SK-N-SH treated with all-trans-retinoic acid at 6 μM for 48 hours (cell line): ENCODE results near the gene PLOD2.

Experiments used
- CSDC2 ChIP-seq: fragments of 250-450 bp; sonication (Bioruptor Pico); IDR thresholded peaks from 2 replicates; pipeline ENCODE4 v1.5.0; 2020; ENCODE audit warnings: mild to moderate bottlenecking, moderate library complexity
- OSR1 ChIP-seq: fragments of 250-450 bp; sonication (Bioruptor Pico); IDR thresholded peaks from 2 replicates; pipeline ENCODE4 v1.8.0; 2022; ENCODE audit warnings: moderate library complexity, mild to moderate bottlenecking, inconsistent platforms
- RARB ChIP-seq: fragments of 250-450 bp; sonication (Bioruptor Pico); IDR thresholded peaks from 2 replicates; pipeline ENCODE4 v1.8.0; 2021; ENCODE audit warnings: mild to moderate bottlenecking, moderate library complexity
- SNAI2 ChIP-seq: fragments of 250-450 bp; sonication (Bioruptor Pico); IDR thresholded peaks from 2 replicates; pipeline ENCODE4 v1.5.0; 2020; ENCODE audit warnings: mild to moderate bottlenecking, moderate library complexity
- TOX ChIP-seq: fragments of 250-450 bp; sonication (Bioruptor Pico); IDR thresholded peaks from 2 replicates; pipeline ENCODE4 v1.8.0; 2021; ENCODE audit warnings: mild to moderate bottlenecking, moderate library complexity, borderline replicate concordance
- ZFP3 ChIP-seq: fragments of 250-450 bp; sonication (Bioruptor Pico); IDR thresholded peaks from 2 replicates; pipeline ENCODE4 v1.5.0; 2020; ENCODE audit warnings: mild to moderate bottlenecking, moderate library complexity
- ZFP30 ChIP-seq: fragments of 450-650 bp; formaldehyde crosslinking; IDR thresholded peaks from 2 replicates; pipeline ENCODE4 v1.5.0; 2022; ENCODE audit warnings: mild to moderate bottlenecking, moderate library complexity
- ZNF70 ChIP-seq: fragments of 450-650 bp; formaldehyde crosslinking; IDR thresholded peaks from 2 replicates; pipeline ENCODE4 v1.5.0; 2020; ENCODE audit warnings: mild to moderate bottlenecking, moderate library complexity
- ZNF8 ChIP-seq: fragments of 450-650 bp; formaldehyde crosslinking; IDR thresholded peaks from 2 replicates; pipeline ENCODE4 v1.5.0; 2020; ENCODE audit warnings: mild to moderate bottlenecking, moderate library complexity
- TF ChIP-seq, protein P1 (sequence below): fragments of 250-450 bp; sonication (Bioruptor Pico); IDR thresholded peaks from 2 replicates; pipeline ENCODE4 v1.8.0; 2020; ENCODE audit warnings: mild to moderate bottlenecking, moderate library complexity, borderline replicate concordance
- TF ChIP-seq, protein P2 (sequence below): fragments of 250-450 bp; sonication (Bioruptor Pico); IDR thresholded peaks from 2 replicates; pipeline ENCODE4 v1.5.0; 2020; ENCODE audit warnings: mild to moderate bottlenecking, moderate library complexity
- TF ChIP-seq, protein P3 (sequence below): fragments of 250-450 bp; sonication (Bioruptor Pico); IDR thresholded peaks from 2 replicates; pipeline ENCODE4 v1.5.1; 2021; ENCODE audit warnings: mild to moderate bottlenecking, moderate library complexity

DNA sequence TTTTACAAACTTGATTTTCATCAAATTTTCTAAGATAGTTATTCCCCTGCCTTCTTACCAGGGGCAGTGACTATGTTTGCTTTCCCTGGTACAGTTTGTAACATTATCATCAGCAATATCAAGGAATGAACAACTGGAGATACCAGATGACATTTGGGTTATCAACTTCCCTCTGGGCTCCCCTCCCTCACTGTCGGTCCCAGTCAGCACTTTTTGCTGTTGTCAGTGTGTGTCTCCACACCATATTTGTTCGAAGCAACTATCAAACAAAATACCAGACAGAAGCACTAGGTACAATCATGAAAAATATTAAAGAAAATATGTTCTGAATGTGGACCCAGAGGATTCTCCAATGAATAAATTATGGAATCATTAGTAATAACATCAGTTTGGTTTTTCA, 75.3 kb downstream of the PLOD2 start:
- TF ChIP-seq SNAI2 (CRISPR knock-in tag), result no peak
- no peak for TF ChIP-seq ZFP30 (CRISPR knock-in tag)
- TF ChIP-seq, protein P1, sequence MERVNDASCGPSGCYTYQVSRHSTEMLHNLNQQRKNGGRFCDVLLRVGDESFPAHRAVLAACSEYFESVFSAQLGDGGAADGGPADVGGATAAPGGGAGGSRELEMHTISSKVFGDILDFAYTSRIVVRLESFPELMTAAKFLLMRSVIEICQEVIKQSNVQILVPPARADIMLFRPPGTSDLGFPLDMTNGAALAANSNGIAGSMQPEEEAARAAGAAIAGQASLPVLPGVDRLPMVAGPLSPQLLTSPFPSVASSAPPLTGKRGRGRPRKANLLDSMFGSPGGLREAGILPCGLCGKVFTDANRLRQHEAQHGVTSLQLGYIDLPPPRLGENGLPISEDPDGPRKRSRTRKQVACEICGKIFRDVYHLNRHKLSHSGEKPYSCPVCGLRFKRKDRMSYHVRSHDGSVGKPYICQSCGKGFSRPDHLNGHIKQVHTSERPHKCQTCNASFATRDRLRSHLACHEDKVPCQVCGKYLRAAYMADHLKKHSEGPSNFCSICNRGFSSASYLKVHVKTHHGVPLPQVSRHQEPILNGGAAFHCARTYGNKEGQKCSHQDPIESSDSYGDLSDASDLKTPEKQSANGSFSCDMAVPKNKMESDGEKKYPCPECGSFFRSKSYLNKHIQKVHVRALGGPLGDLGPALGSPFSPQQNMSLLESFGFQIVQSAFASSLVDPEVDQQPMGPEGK (CRISPR knock-in tag), result no peak
- TF ChIP-seq, protein P2, sequence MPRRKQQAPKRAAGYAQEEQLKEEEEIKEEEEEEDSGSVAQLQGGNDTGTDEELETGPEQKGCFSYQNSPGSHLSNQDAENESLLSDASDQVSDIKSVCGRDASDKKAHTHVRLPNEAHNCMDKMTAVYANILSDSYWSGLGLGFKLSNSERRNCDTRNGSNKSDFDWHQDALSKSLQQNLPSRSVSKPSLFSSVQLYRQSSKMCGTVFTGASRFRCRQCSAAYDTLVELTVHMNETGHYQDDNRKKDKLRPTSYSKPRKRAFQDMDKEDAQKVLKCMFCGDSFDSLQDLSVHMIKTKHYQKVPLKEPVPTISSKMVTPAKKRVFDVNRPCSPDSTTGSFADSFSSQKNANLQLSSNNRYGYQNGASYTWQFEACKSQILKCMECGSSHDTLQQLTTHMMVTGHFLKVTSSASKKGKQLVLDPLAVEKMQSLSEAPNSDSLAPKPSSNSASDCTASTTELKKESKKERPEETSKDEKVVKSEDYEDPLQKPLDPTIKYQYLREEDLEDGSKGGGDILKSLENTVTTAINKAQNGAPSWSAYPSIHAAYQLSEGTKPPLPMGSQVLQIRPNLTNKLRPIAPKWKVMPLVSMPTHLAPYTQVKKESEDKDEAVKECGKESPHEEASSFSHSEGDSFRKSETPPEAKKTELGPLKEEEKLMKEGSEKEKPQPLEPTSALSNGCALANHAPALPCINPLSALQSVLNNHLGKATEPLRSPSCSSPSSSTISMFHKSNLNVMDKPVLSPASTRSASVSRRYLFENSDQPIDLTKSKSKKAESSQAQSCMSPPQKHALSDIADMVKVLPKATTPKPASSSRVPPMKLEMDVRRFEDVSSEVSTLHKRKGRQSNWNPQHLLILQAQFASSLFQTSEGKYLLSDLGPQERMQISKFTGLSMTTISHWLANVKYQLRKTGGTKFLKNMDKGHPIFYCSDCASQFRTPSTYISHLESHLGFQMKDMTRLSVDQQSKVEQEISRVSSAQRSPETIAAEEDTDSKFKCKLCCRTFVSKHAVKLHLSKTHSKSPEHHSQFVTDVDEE (CRISPR knock-in tag), result no peak
- no peak for TF ChIP-seq ZNF8 (CRISPR knock-in tag)
- TF ChIP-seq RARB (CRISPR knock-in tag), result no peak
- no peak for TF ChIP-seq OSR1 (CRISPR knock-in tag)
- TF ChIP-seq ZNF70 (CRISPR knock-in tag), result no peak
- no peak for TF ChIP-seq CSDC2 (CRISPR knock-in tag)
- TF ChIP-seq, protein P3, sequence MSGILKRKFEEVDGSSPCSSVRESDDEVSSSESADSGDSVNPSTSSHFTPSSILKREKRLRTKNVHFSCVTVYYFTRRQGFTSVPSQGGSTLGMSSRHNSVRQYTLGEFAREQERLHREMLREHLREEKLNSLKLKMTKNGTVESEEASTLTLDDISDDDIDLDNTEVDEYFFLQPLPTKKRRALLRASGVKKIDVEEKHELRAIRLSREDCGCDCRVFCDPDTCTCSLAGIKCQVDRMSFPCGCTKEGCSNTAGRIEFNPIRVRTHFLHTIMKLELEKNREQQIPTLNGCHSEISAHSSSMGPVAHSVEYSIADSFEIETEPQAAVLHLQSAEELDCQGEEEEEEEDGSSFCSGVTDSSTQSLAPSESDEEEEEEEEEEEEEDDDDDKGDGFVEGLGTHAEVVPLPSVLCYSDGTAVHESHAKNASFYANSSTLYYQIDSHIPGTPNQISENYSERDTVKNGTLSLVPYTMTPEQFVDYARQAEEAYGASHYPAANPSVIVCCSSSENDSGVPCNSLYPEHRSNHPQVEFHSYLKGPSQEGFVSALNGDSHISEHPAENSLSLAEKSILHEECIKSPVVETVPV (CRISPR knock-in tag), result no peak
- no peak for TF ChIP-seq ZFP3 (CRISPR knock-in tag)
- no peak for TF ChIP-seq TOX (CRISPR knock-in tag)
